GM23338 (cell line): ENCODE results near the gene SUSD4. TPM values are rescaled to one million over a fixed set of nuclear protein-coding genes. Genes with fewer than 3 reads are reported as not detected.

Experiments used
- ATAC-seq: fragments of 200-7000 bp; cut with Tn5 transposase; 3 replicates; pipeline ENCODE4 v1.9.1; 2020
- DNase-seq: peaks from one replicate; pipeline ENCODE4 v3.0.0-alpha.2; 2015; ENCODE audit warnings: low spot score
- H2AFZ ChIP-seq: fragments of 200-600 bp; sonication (generic); 2 replicates; pipeline ENCODE4 v1.8.0; 2016; ENCODE audit warnings: antibody characterized with exemption, mild to moderate bottlenecking, moderate library complexity
- H3F3A ChIP-seq: fragments of 200-600 bp; sonication (generic); replicated peaks from 2 replicates; pipeline ENCODE4 v1.8.0; 2017; ENCODE audit warnings: antibody characterized with exemption, mixed run types, low read depth
- H3K27ac ChIP-seq: fragments of 200-600 bp; sonication (generic); 2 replicates; pipeline ENCODE4 v1.6.1; 2016; ENCODE audit warnings: low read depth
- H3K27me3 ChIP-seq: fragments of 200-600 bp; sonication (generic); 2 replicates; pipeline ENCODE4 v1.8.0; 2016; ENCODE audit warnings: mild to moderate bottlenecking, mixed run types, moderate library complexity; ENCODE audit not compliant: insufficient read depth
- H3K36me3 ChIP-seq: fragments of 200-600 bp; sonication (generic); 2 replicates; pipeline ENCODE4 v1.8.0; 2016; ENCODE audit warnings: mild to moderate bottlenecking; ENCODE audit not compliant: insufficient read depth
- H3K4me1 ChIP-seq: fragments of 200-600 bp; sonication (generic); 2 replicates; pipeline ENCODE4 v1.8.0; 2016; ENCODE audit warnings: mild to moderate bottlenecking, moderate library complexity; ENCODE audit not compliant: insufficient read depth
- H3K4me2 ChIP-seq: fragments of 200-600 bp; sonication (generic); 2 replicates; pipeline ENCODE4 v1.7.1; 2017; ENCODE audit warnings: mixed run types
- H3K4me3 ChIP-seq: fragments of 200-600 bp; sonication (generic); 2 replicates; pipeline ENCODE4 v1.6.1; 2016; ENCODE audit warnings: mixed run types
- H3K79me2 ChIP-seq: fragments of 200-600 bp; sonication (generic); replicated peaks from 2 replicates; pipeline ENCODE4 v1.8.0; 2017; ENCODE audit warnings: mild to moderate bottlenecking; ENCODE audit not compliant: insufficient read depth
- H3K9me2 ChIP-seq: fragments of 200-600 bp; sonication (generic); 2 replicates; pipeline ENCODE4 v1.8.0; 2017; ENCODE audit not compliant: insufficient read depth
- H4K20me1 ChIP-seq: fragments of 200-600 bp; sonication (generic); replicated peaks from 2 replicates; pipeline ENCODE4 v1.8.0; 2017; ENCODE audit warnings: mild to moderate bottlenecking; ENCODE audit not compliant: insufficient read depth
- H3K27ac Mint-ChIP-seq: 2 replicates; pipeline ENCODE4 v1.8.0; 2020; ENCODE audit warnings: inconsistent platforms, mild to moderate bottlenecking, moderate library complexity, mixed read lengths
- H3K27me3 Mint-ChIP-seq: 3 replicates; pipeline ENCODE4 v1.8.0; 2022; ENCODE audit warnings: low read depth, mild to moderate bottlenecking, moderate library complexity, mixed read lengths, inconsistent platforms; ENCODE audit not compliant: insufficient read depth, poor library complexity
- H3K36me3 Mint-ChIP-seq: 3 replicates; pipeline ENCODE4 v1.8.0; 2021; ENCODE audit warnings: low read depth, mild to moderate bottlenecking, inconsistent platforms, moderate library complexity, mixed read lengths
- H3K4me1 Mint-ChIP-seq: 3 replicates; pipeline ENCODE4 v1.8.0; 2020; ENCODE audit warnings: mild to moderate bottlenecking, inconsistent platforms, mixed read lengths
- H3K4me3 Mint-ChIP-seq: 3 replicates; pipeline ENCODE4 v1.8.0; 2021; ENCODE audit warnings: moderate library complexity, mild to moderate bottlenecking, inconsistent platforms, mixed read lengths
- H3K9me3 Mint-ChIP-seq: 3 replicates; pipeline ENCODE4 v1.8.0; 2020; ENCODE audit warnings: moderate library complexity, mild to moderate bottlenecking, inconsistent platforms, mixed read lengths
- CREB1 ChIP-seq: fragments of 250-450 bp; sonication (Bioruptor Pico); IDR thresholded peaks from 2 replicates; pipeline ENCODE4 v1.5.0; 2020; ENCODE audit warnings: low read depth, mild to moderate bottlenecking, moderate library complexity
- EZH2 ChIP-seq: fragments of 200-600 bp; sonication (generic); IDR thresholded peaks from one replicate; pipeline ENCODE4 v1.8.0; 2017; ENCODE audit warnings: antibody characterized with exemption, mild to moderate bottlenecking, low read depth; ENCODE audit not compliant: unreplicated experiment
- EZH2phosphoT487 ChIP-seq: fragments of 200-600 bp; sonication (generic); IDR thresholded peaks from one replicate; pipeline ENCODE4 v1.8.1; 2018; ENCODE audit warnings: antibody characterized with exemption; ENCODE audit not compliant: unreplicated experiment
- JUNB ChIP-seq: IDR thresholded peaks from one replicate; pipeline ENCODE4 v1.6.1; 2016; ENCODE audit warnings: antibody characterized with exemption; ENCODE audit not compliant: unreplicated experiment
- NANOG ChIP-seq: IDR thresholded peaks from 2 replicates; pipeline ENCODE4 v1.6.1; 2016; ENCODE audit warnings: antibody characterized with exemption, borderline replicate concordance
- POLR2AphosphoS5 ChIP-seq: IDR thresholded peaks from 2 replicates; pipeline ENCODE4 v1.6.1; 2016; ENCODE audit warnings: antibody characterized with exemption, low read depth
- STAT1 ChIP-seq: IDR thresholded peaks from one replicate; pipeline ENCODE4 v1.6.1; 2016; ENCODE audit warnings: antibody characterized with exemption; ENCODE audit not compliant: unreplicated experiment
- ZNF114 ChIP-seq: fragments of 250-450 bp; sonication (Bioruptor Pico); IDR thresholded peaks from 2 replicates; pipeline ENCODE4 v1.5.0; 2020; ENCODE audit warnings: mild to moderate bottlenecking, moderate library complexity
- ZNF331 ChIP-seq: fragments of 250-450 bp; sonication (Bioruptor Pico); IDR thresholded peaks from 2 replicates; pipeline ENCODE4 v1.5.0; 2020; ENCODE audit warnings: low read depth, mild to moderate bottlenecking, moderate library complexity
- polyA plus RNA-seq: library from polyadenylated mRNA; unstranded; fragments of >200 nt; fragmentation: Nextera tagmentation; extraction: Ambion mirVana; gene quantifications from 2 replicates; pipeline ENCODE4 v1.2.1, GENCODE V29; 2016
- total RNA-seq: library from RNA; depleted of rRNA; stranded (reverse); fragments of >200 nt; shearing (Covaris generic); gene quantifications from 2 replicates; pipeline ENCODE4 v1.2.3, GENCODE V29; 2014
- TF ChIP-seq, protein P1 (sequence below): fragments of 250-450 bp; sonication (Bioruptor Pico); IDR thresholded peaks from 2 replicates; pipeline ENCODE4 v1.5.0; 2020; ENCODE audit warnings: mild to moderate bottlenecking, moderate library complexity
- TF ChIP-seq, protein P2 (sequence below): IDR thresholded peaks from 2 replicates; pipeline ENCODE4 v1.6.1; 2016; ENCODE audit warnings: antibody characterized with exemption
- TF ChIP-seq, protein P3 (sequence below): IDR thresholded peaks from one replicate; pipeline ENCODE4 v1.6.1; 2018; ENCODE audit warnings: antibody characterized with exemption; ENCODE audit not compliant: unreplicated experiment
- TF ChIP-seq, protein P4 (sequence below), 2 experiments: fragments of 200-600 bp in 1 of 2; sonication (generic) in 1 of 2; conservative IDR thresholded peaks; 2 replicates each; pipeline versions ENCODE4 v1.5.1 to v1.6.1; 2016 to 2017; ENCODE audit warnings: antibody characterized with exemption in 2 of 2, low read depth in 2 of 2, mild to moderate bottlenecking in 2 of 2, moderate library complexity in 1 of 2

The SUSD4 gene
- total and polyA plus RNA-seq, 2 experiments from 2014 or later, result 2.3 to 3.6 TPM

DNA sequence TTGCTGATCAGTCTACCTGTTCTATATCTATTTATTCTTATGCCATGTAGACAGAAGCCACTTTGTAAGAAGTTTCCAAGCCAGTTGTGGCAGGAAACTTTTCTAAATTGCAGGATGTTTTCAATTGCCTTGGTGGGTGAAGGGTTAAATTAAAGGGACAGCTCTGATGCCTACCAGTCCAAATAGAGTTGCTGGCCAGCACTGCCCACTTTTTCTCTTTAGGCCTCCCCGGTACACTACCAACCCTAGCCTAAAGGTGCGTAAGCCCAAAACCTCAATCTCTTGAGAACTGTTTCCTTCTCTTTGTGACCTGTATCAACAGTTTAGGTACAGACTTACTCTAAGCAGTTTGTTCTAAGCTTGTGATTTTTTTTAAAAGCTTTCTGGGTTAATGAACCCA is 15.5 kb downstream of the SUSD4 start (continued):
- TF ChIP-seq, protein P1, sequence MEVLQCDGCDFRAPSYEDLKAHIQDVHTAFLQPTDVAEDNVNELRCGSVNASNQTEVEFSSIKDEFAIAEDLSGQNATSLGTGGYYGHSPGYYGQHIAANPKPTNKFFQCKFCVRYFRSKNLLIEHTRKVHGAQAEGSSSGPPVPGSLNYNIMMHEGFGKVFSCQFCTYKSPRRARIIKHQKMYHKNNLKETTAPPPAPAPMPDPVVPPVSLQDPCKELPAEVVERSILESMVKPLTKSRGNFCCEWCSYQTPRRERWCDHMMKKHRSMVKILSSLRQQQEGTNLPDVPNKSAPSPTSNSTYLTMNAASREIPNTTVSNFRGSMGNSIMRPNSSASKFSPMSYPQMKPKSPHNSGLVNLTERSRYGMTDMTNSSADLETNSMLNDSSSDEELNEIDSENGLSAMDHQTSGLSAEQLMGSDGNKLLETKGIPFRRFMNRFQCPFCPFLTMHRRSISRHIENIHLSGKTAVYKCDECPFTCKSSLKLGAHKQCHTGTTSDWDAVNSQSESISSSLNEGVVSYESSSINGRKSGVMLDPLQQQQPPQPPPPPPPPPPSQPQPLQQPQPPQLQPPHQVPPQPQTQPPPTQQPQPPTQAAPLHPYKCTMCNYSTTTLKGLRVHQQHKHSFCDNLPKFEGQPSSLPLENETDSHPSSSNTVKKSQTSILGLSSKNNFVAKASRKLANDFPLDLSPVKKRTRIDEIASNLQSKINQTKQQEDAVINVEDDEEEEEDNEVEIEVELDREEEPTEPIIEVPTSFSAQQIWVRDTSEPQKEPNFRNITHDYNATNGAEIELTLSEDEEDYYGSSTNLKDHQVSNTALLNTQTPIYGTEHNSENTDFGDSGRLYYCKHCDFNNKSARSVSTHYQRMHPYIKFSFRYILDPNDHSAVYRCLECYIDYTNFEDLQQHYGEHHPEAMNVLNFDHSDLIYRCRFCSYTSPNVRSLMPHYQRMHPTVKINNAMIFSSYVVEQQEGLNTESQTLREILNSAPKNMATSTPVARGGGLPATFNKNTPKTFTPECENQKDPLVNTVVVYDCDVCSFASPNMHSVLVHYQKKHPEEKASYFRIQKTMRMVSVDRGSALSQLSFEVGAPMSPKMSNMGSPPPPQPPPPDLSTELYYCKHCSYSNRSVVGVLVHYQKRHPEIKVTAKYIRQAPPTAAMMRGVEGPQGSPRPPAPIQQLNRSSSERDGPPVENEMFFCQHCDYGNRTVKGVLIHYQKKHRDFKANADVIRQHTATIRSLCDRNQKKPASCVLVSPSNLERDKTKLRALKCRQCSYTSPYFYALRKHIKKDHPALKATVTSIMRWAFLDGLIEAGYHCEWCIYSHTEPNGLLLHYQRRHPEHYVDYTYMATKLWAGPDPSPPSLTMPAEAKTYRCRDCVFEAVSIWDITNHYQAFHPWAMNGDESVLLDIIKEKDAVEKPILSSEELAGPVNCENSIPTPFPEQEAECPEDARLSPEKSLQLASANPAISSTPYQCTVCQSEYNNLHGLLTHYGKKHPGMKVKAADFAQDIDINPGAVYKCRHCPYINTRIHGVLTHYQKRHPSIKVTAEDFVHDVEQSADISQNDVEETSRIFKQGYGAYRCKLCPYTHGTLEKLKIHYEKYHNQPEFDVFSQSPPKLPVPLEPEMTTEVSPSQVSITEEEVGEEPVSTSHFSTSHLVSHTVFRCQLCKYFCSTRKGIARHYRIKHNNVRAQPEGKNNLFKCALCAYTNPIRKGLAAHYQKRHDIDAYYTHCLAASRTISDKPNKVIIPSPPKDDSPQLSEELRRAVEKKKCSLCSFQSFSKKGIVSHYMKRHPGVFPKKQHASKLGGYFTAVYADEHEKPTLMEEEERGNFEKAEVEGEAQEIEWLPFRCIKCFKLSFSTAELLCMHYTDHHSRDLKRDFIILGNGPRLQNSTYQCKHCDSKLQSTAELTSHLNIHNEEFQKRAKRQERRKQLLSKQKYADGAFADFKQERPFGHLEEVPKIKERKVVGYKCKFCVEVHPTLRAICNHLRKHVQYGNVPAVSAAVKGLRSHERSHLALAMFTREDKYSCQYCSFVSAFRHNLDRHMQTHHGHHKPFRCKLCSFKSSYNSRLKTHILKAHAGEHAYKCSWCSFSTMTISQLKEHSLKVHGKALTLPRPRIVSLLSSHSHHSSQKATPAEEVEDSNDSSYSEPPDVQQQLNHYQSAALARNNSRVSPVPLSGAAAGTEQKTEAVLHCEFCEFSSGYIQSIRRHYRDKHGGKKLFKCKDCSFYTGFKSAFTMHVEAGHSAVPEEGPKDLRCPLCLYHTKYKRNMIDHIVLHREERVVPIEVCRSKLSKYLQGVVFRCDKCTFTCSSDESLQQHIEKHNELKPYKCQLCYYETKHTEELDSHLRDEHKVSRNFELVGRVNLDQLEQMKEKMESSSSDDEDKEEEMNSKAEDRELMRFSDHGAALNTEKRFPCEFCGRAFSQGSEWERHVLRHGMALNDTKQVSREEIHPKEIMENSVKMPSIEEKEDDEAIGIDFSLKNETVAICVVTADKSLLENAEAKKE (CRISPR knock-in tag), result no peak
- TF ChIP-seq EZH2phosphoT487, result no peak
- no peak for TF ChIP-seq CREB1 (CRISPR knock-in tag)
- TF ChIP-seq POLR2AphosphoS5, result no peak
- no peak for TF ChIP-seq STAT1
- TF ChIP-seq ZNF114, result no peak

DNA sequence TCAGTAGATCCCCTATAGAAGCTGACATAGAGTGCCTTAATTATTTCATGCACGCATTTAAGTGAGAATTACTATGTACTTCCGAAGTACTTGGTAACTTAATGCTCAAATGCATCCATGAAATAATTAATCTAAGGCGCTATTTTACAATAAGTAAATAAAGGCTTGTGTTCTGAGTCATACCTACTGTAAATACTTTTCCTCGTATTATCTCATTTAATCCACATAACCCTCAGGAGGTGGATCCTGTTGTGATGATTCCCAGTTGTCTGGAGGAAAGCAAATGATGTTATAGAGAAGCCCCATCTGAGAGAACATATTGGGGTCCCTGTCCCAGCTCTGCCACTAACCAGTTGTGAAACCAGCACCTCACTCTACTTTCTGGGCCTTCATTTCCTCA is 16.4 kb downstream of the SUSD4 start:
- no peak overlapping the region for H3K27ac ChIP-seq
- no peaks in the 10 kb centered on the region for H3K9me3 Mint-ChIP-seq
- H3K27me3 Mint-ChIP-seq, result no peaks in the 10 kb centered on the region
- H3K4me3 ChIP-seq, result no peak overlapping the region
- no peak overlapping the region for H3K27ac Mint-ChIP-seq
- no peak for DNase-seq
- no peak overlapping the region for H2AFZ ChIP-seq
- no peaks in the 10 kb centered on the region for H3K36me3 Mint-ChIP-seq
- H3K9me2 ChIP-seq, result no peaks in the 10 kb centered on the region
- no peaks in the 10 kb centered on the region for H3K27me3 ChIP-seq
- H3K79me2 ChIP-seq, result no peaks in the 10 kb centered on the region
- no peaks in the 10 kb centered on the region for H3K36me3 ChIP-seq
- ATAC-seq, result no peak
- H3K4me3 Mint-ChIP-seq, result no peak overlapping the region
- H3K4me1 Mint-ChIP-seq, result peaks cover 3% of the 10 kb centered on the region; the same call in 2 of the 3 replicates
- no peak overlapping the region for H3K4me2 ChIP-seq
- H3K4me1 ChIP-seq, result no peaks in the 10 kb centered on the region
- H4K20me1 ChIP-seq, result no peaks in the 10 kb centered on the region
- H3F3A ChIP-seq, result no peaks in the 10 kb centered on the region
- TF ChIP-seq ZNF331 (no peak), ZNF114 (no peak), JUNB (no peak), EZH2phosphoT487 (no peak), POLR2AphosphoS5 (no peak), EZH2 (no peak), STAT1 (no peak), CREB1 (CRISPR knock-in tag) (no peak), NANOG (no peak)
- TF ChIP-seq, protein P2, sequence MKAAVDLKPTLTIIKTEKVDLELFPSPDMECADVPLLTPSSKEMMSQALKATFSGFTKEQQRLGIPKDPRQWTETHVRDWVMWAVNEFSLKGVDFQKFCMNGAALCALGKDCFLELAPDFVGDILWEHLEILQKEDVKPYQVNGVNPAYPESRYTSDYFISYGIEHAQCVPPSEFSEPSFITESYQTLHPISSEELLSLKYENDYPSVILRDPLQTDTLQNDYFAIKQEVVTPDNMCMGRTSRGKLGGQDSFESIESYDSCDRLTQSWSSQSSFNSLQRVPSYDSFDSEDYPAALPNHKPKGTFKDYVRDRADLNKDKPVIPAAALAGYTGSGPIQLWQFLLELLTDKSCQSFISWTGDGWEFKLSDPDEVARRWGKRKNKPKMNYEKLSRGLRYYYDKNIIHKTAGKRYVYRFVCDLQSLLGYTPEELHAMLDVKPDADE, result no peak
- TF ChIP-seq, protein P3, sequence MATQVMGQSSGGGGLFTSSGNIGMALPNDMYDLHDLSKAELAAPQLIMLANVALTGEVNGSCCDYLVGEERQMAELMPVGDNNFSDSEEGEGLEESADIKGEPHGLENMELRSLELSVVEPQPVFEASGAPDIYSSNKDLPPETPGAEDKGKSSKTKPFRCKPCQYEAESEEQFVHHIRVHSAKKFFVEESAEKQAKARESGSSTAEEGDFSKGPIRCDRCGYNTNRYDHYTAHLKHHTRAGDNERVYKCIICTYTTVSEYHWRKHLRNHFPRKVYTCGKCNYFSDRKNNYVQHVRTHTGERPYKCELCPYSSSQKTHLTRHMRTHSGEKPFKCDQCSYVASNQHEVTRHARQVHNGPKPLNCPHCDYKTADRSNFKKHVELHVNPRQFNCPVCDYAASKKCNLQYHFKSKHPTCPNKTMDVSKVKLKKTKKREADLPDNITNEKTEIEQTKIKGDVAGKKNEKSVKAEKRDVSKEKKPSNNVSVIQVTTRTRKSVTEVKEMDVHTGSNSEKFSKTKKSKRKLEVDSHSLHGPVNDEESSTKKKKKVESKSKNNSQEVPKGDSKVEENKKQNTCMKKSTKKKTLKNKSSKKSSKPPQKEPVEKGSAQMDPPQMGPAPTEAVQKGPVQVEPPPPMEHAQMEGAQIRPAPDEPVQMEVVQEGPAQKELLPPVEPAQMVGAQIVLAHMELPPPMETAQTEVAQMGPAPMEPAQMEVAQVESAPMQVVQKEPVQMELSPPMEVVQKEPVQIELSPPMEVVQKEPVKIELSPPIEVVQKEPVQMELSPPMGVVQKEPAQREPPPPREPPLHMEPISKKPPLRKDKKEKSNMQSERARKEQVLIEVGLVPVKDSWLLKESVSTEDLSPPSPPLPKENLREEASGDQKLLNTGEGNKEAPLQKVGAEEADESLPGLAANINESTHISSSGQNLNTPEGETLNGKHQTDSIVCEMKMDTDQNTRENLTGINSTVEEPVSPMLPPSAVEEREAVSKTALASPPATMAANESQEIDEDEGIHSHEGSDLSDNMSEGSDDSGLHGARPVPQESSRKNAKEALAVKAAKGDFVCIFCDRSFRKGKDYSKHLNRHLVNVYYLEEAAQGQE, result no peak
- TF ChIP-seq, protein P4, sequence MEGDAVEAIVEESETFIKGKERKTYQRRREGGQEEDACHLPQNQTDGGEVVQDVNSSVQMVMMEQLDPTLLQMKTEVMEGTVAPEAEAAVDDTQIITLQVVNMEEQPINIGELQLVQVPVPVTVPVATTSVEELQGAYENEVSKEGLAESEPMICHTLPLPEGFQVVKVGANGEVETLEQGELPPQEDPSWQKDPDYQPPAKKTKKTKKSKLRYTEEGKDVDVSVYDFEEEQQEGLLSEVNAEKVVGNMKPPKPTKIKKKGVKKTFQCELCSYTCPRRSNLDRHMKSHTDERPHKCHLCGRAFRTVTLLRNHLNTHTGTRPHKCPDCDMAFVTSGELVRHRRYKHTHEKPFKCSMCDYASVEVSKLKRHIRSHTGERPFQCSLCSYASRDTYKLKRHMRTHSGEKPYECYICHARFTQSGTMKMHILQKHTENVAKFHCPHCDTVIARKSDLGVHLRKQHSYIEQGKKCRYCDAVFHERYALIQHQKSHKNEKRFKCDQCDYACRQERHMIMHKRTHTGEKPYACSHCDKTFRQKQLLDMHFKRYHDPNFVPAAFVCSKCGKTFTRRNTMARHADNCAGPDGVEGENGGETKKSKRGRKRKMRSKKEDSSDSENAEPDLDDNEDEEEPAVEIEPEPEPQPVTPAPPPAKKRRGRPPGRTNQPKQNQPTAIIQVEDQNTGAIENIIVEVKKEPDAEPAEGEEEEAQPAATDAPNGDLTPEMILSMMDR (conservative IDR thresholded peaks at IDR 0.05; ENCODE audit: low read depth in 2 of 2), result no peak
